Right ventricle myocardium superior (tissue), 1 donor: Measurements from ENCODE around the gene SLC25A47. TPM values are rescaled to one million over a fixed set of nuclear protein-coding genes. Genes with fewer than 3 reads are reported as not detected.
"Not testable (repeated sequence)": the region's sequence is repeated elsewhere in the genome, so short reads cannot be mapped to it uniquely, and the experiment has no call there.

Source experiments
- ATAC-seq: fragments of 200-7000 bp; cut with Tn5 transposase; one replicate; pipeline ENCODE4 v1.9.1; 2020; ENCODE audit warnings: mild to moderate bottlenecking; ENCODE audit not compliant: poor library complexity
- DNase-seq: peaks from one replicate; pipeline ENCODE4 v3.0.0-alpha.2; 2020
- intact Hi-C: fragments of 100-400 bp; cut with DNase I; formaldehyde crosslinking; loops from one replicate; pipeline ENCODE4 v1.11.2; 2022
- long read RNA-seq: library from polyadenylated mRNA; unstranded; transcript quantifications from one replicate; pipeline ENCODE4 v2.0.0, GENCODE V29; 2021
- total RNA-seq: library from RNA; stranded (reverse); fragmentation: NEBNext Ultra II Directional; extraction: Animal tissue kit (Norgen Biotek cat#: 25700); gene quantifications from one replicate; pipeline ENCODE4 v1.2.1, GENCODE V29; 2021
- donor health status: DM: no; HTN: yes; CAD: no; lungs with severe emphysema.

Gene SLC25A47, protein sequence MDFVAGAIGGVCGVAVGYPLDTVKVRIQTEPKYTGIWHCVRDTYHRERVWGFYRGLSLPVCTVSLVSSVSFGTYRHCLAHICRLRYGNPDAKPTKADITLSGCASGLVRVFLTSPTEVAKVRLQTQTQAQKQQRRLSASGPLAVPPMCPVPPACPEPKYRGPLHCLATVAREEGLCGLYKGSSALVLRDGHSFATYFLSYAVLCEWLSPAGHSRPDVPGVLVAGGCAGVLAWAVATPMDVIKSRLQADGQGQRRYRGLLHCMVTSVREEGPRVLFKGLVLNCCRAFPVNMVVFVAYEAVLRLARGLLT
- not detected for total RNA-seq
- long read RNA-seq: 0 reads

DNA sequence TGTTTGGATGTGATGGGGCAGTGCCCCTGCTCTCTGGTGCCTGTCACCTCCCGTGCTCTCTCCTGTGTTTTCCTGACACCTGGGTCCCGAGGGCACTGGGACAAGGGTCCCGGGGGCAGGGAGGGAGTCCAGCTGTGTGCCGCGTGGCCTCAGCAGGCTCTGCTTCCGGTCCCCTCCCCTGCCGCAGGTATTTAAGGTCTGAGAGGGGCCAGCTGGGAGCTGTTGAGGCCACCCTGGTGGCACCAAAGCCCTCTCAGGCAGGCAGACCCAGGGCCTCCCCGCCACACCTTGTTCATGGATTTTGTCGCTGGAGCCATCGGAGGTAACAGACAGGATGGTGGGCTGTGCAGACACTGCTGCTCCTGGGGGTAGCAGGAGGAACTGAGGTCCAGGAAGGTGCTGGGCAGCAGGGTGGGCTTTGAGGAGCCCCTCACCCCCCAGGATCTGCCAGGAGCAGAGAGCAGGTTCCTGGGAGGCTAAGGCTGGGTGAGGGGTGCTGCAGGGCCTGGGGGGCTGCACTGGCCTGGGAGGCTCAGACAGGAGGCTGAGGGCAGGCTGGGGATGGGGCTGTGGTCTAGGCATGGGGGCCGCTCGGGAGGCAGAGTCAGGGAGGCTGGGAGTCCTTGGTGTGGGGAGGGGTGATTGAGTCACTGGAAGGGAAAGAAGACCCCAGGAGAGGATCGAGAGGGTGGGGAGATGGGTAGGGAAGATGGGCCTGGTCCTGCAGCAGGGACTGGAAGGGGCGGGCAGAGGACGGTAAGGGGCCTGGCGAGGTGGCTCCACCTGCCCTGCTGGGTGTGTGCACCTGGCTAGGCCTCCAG, at the start of gene SLC25A47:
Gene SLC25A47 (plus strand): TSS at position 219 of the 821 bp plus-strand sequence. CDS start 76 bp downstream, at position 295.
- DNase-seq: no peak
- intact Hi-C loops: no loop called here

DNA sequence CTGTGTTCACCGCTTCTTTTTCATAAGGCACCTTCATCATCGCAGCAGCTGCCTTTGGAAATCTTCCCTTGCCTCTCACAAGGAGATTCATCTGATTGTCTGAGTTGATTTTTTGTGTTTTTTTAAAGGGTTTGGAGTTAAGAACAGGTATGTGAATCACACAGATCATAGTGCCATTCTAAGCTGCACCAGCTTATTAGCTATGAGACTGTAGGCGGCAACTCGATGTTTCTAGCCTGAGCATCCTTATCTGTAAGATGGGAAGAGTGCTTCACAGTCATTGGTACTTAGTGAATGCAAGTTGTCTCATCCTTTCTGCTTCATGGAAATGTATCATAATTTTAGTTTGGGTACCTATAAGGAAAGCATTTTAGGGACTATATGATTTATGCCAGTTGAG, 48.9 kb upstream of the SLC25A47 start:
- intact Hi-C loops: no loop called here
- DNase-seq: no peak
- ATAC-seq: no peak

More for the DNA sequence above, at the start of gene SLC25A47:
- ATAC-seq: no peak

DNA sequence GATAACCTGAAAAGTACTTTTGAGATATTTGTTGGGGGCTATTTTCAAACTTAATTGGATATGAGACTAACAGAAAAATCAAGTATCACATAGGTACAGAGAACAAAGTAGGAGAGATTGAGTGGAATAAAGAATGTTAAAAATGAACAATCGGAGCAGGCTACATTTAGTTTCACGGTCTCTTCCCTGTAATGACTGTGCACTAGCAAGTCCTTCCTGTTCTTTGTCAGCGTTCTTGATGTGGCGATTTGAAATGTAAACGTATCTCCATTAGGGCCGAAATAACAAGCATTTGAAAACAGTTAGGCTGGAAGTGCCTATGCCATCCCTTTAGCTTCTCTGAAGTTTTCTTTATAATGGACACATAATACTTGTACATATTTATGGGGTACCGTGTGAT, 47.9 kb upstream of the SLC25A47 start:
- intact Hi-C loops: no loop called here
- ATAC-seq (no peak), DNase-seq (no peak)

DNA sequence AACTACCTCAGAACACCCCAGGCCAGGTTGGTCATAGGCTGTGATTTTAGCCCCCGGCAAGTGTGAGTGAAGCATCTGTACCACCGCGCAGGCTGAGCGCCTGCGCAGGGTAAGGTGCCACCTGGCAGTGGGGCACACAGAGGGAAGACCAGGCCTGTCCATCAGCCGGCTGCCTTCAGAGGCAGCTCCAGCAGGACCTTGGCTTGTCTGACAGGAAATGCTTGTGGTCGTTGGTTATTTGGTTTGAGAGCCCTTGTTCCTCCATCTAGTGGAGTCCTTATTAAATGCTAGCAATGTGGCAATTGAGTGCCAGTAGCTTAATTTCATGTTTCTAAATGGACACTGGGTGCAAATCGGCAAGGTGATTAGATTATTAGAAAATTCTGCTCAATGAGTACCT, 44.4 kb upstream of the SLC25A47 start:
- DNase-seq (no peak), ATAC-seq (no peak)
- intact Hi-C loops: no loop called here

DNA sequence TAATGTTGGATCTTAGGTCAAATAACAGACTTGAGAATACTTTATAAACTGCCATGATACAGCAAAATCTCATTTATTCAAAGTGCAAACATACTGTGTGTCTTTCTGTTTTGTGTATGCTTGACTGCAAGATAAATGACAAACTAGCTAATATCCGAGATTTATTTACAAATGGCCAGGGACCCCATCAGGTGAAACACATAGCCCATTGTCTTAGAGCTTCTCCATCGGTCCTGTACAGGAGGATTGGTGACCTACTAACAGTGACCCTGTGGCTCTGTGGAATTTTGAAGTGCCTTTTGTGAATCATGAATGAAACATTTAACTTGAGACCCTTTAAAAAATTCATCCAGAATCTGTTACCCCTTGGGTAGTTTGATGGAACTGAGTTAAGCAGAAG, 44.0 kb upstream of the SLC25A47 start:
- no peak for ATAC-seq
- no peak for DNase-seq
- intact Hi-C loops: no loop called here

DNA sequence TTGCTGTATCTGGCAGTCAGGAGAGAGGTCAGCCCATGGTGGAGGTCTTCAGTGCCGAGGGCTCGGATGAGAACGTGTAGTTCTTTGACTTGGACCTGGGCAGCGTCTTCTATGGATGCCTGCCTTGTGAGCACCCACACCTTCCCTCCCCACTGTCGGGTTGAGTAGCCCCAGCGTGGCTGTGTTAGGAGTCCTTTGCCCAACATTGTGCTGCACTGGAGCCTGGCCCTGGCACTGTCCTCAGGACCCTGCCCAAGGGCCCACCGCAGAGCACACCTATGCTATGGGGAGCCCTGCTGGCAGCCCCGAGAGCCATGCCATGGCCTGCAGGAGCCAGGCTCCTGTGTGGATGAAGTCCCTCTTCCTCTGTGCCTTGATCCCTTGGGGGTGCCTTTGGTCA, 43.6 kb upstream of the SLC25A47 start:
- ATAC-seq (no peak), DNase-seq (no peak)
- intact Hi-C loops: no loop called here

DNA sequence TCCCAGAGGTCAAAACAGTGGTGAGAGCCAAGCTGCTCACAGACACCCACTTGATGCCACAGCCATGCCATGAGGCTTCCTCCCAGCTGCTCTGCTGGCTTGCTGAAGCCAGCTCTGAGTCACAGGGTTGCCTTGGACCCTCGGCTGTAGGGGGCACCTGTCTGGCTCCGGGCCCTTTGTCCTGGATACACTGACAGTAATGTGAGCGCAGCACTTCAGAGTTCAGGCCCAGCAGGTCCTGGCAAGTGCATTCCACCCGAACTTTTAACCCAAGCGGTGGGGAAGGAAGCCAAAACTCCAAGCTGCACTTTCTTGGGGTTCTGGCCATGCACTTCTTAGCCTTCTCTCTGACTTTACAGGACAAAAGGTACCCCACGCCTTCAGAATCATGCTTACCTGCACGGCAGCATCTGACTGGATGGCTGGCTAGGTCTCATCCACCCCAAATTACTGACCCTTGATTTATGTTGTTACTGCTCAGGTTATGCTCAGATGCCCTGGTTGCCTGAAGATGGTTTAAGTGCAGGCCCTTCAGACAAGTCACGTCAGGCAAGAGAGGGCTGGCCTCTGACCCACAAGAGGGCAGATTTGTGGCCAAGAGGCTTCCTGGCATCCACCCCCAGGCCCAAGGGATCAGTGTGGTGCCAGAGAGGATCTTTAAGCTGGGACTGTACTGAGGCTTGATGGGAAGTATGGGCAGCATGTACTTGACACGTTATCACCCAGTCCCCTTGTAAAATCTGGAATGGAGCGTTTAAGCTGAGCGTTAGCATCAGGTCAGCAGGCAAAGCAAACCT, 41.7 kb upstream of the SLC25A47 start:
- ATAC-seq (no peak), DNase-seq (no peak)
- intact Hi-C loops: loop anchor here (10.0 kb wide), 1 partner anchor 93 kb away; the partner anchor contains the start of gene WDR25

DNA sequence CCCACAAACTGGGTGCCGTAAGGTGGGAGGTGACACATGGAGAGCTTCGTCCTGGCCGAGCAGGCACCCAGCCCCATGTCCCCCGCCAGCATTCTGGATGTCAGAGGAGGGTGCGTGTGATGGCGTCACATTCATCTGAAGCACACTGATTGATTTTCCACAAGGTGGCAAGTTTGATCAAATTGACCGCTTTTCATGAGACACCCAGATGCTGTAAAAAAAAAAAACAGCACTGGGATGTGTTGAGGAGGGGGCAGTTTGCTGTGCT, 41.1 kb upstream of the SLC25A47 start:
- no peak for ATAC-seq
- DNase-seq: no peak
- intact Hi-C loops: loop anchor here (10.0 kb wide), 1 partner anchor 93 kb away; the partner anchor contains the start of gene WDR25

GRCh38 chr14:100282766-100283419, 40.2 kb upstream of the SLC25A47 start:
- intact Hi-C loops: loop anchor here (10.0 kb wide), 1 partner anchor 92 kb away; the partner anchor contains the start of gene WDR25
- no peak for ATAC-seq
- no peak for DNase-seq

DNA sequence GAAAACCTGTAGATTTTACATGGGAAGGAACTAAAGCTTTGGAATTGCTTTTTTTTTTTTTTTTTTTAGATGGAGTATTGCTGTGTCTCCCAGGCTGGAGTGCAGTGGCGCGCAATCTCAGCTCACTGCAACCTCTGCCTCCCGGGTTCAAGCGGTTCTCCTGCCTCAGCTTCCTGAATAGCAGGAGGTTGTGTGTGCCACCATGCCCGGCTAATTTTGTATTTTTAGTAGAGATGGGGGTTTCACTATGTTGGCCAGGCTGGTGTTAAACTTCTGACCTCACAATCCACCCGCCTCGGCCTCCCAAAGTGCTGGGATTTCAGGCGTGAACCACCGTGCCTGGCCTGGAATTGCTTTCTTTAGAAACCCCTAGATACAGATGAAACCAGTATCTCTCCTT, 39.7 kb upstream of the SLC25A47 start:
- not testable (repeated sequence) for DNase-seq, ATAC-seq
- intact Hi-C loops: loop anchor here (10.0 kb wide), 1 partner anchor 91 kb away; the partner anchor contains the start of gene WDR25

- intact Hi-C loops: loop anchor here (10.0 kb wide), 1 partner anchor 91 kb away; the partner anchor contains the start of gene WDR25
- DNase-seq: no peak
- ATAC-seq: no peak
Measured at GRCh38 chr14:100283984-100284881, 38.9 kb upstream of the SLC25A47 start.

DNA sequence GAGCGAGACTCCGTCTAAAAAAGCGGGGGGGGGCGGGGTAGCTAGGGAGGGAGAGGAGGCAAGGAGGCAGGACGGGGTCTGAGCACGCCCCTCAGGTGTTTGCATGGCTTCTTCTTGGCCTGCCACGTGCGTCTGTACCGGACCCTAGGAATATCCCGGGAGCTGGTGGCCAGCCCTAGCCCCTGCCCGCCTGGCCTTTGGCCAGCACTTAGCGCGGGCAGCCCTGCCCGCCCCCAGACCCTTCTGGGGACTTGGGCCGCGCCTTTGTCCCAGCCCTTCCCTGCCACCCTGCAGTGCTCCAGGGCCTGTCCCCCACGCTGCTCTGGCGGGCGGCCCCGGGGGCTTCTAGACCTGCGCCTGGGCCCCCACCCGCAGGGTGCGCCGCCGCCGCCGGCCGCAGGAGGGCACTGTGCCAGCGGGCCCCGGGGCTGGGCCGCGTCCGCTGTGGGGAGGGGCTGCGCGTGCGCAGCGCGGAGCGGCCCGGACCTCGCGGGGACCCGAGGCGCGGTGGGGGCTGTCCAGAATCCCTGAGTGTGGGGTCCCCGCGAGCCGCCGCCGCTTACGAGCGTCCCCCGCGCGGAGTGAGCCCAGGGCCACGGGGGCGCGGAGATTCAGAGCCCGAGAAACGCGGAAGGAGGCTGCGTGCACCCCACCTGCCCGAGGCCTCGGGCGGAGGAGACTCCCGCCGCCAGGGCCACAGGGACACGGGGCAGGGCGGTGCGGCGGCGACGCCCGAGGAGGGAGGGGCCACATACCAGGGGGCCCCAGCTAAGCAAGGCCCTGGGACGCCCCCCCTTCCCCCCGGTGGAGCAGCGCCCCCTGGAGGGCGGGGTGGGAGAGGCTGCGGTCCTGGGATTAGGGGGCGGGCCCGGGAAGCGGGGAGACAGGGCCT, 37.9 kb upstream of the SLC25A47 start:
- peak; percentile 94 for ATAC-seq

DNA sequence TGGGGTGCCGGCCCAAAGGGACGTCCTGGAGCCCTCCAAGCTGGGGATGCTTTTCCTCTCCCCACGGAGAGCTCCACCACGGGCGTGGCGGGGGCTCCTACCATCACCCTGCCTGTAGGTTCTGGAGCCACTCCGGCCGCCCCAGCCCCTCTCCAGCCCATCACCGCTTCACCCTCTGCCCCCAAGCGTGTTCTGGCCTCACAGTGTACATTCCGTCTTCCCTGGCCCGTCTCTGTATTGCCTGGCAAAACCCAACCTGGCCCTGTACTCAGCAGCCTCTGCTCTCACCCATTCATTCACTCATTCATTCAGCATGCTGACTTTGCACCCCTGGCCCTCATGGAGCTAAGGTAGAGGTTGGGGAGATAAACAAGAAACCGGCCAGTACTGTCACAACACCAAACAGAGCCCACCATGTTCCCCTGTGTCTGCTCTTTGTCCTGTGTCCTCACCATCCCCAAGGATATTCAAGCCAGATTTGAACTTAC, 37.2 kb upstream of the SLC25A47 start:
- DNase-seq (no peak), ATAC-seq (no peak)
- intact Hi-C loops: loop anchor here (10.0 kb wide), 1 partner anchor 89 kb away; the partner anchor contains the start of gene WDR25

More for the DNA sequence above, 37.9 kb upstream of the SLC25A47 start:
- intact Hi-C loops: loop anchor here (10.0 kb wide), 1 partner anchor 90 kb away; the partner anchor contains the start of gene WDR25
- DNase-seq: peak; percentile 84

DNA sequence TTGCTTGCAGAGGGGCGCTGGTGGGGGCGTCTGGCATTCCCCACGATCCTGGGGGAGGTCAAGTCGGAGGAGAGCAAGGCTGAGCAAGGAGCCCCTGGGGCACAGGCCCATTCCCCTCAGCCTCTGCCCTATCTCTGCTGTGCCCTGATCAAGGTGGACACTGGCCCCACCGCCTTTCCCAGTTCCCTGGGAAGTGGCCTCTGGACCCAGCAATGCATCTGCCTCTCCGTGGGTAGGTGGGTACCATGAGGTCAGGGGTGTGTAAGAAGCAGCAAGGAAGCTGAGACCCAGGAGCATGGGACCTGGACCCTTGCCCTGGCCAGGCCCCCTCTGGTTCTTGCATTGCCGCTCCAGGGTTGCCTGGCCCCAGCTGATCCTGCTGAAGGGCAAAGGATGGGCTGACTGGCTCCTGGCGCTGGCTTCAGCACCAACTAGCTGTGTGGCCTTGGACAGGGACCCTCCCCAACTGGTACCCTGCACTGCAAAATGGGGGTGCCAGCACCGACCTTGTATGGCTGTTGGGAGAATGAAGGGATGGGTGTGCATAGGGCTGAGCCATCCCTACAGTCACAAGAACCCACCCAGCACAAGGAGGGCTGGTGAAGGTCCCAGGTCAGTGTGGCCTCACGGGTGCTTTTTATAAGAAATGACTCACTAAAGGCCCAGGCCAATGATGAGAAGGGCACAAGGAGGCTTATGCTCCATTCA, 36.5 kb upstream of the SLC25A47 start:
- intact Hi-C loops: loop anchor here (10.0 kb wide), 1 partner anchor 88 kb away; the partner anchor contains the start of gene WDR25
- DNase-seq: no peak

DNA sequence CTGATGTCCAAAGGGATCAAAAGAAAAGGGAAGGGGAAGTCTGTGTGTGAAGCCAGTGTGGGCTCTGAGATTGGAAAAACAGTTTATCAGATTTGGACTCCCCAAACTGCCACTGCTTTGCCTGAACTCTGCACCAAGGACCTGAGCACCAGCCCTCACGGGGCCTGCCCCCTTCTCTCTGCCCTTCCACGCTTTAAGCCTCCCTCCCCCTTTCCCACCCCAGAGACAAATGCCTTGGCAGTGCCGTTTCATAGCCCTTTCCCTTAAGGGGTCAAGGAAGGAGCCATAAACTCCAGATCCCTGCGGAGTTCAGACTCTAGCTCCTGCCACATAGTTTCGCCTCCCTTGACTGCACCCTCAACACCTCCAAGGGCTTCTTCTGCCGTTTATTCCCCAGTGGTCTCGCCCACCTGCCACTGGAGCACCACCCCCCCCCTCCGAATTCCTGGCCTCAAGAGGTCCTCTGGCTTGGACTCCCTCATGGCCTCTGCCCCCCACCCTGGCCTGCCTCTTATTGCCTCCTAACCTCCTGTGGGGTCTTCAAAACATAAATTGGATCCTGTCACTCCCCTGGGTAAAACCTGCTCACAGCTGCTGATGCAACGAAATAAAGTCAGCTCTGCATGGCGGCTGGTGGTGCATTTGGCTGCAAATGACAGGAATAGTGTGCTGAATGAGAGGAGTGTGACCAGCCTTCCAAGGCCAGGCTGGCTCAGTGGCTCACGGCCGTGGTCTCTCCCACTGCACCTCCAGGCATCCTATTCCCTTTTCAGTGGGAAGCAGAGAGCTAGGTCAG, 35.7 kb upstream of the SLC25A47 start:
- intact Hi-C loops: loop anchor here (10.0 kb wide), 1 partner anchor 87 kb away; the partner anchor contains the start of gene WDR25

More for the DNA sequence above, 36.5 kb upstream of the SLC25A47 start:
- ATAC-seq: no peak

More for the DNA sequence above, 35.7 kb upstream of the SLC25A47 start:
- ATAC-seq: no peak
- no peak for DNase-seq
